ENCODE results near the gene NDEL1.

The NDEL1 gene

GRCh38 chr17:8466456-8466855 lies 30.8 kb downstream of the NDEL1 start:
- TF ChIP-seq JUND (IDR thresholded peaks at IDR 0.05; ENCODE audit: low read depth) = no peak
- in situ Hi-C loops (cut with HindIII; ENCODE audit: low pct_unique_long_range_greater_than_20kb, low sequenced_read_pairs) = no loop called here
- no peak for DNase-seq (ENCODE audit: low read depth in 1 of 2, low spot score in 1 of 2)

GRCh38 chr17:8466873-8467272 lies 31.2 kb downstream of the NDEL1 start:
- in situ Hi-C loops (cut with HindIII; ENCODE audit: low pct_unique_long_range_greater_than_20kb, low sequenced_read_pairs) = no loop called here
- no peak for TF ChIP-seq JUND (IDR thresholded peaks at IDR 0.05; ENCODE audit: low read depth)
- DNase-seq (ENCODE audit: low read depth in 1 of 2, low spot score in 1 of 2) = no peak

- no peak for TF ChIP-seq JUND (IDR thresholded peaks at IDR 0.05; ENCODE audit: low read depth)
- no peak for DNase-seq (ENCODE audit: low read depth in 1 of 2, low spot score in 1 of 2)
- in situ Hi-C loops (cut with HindIII; ENCODE audit: low pct_unique_long_range_greater_than_20kb, low sequenced_read_pairs) = no loop called here
Observed at GRCh38 chr17:8467527-8467926, 31.8 kb downstream of the NDEL1 start.

GRCh38 chr17:8468127-8468526 lies 32.4 kb downstream of the NDEL1 start:
- TF ChIP-seq JUND (IDR thresholded peaks at IDR 0.05; ENCODE audit: low read depth) = no peak
- in situ Hi-C loops (cut with HindIII; ENCODE audit: low pct_unique_long_range_greater_than_20kb, low sequenced_read_pairs) = no loop called here
- DNase-seq (ENCODE audit: low read depth in 1 of 2, low spot score in 1 of 2) = no peak

- in situ Hi-C loops (cut with HindIII; ENCODE audit: low pct_unique_long_range_greater_than_20kb, low sequenced_read_pairs) = no loop called here
- TF ChIP-seq JUND (IDR thresholded peaks at IDR 0.05; ENCODE audit: low read depth) = no peak
- DNase-seq (ENCODE audit: low read depth in 1 of 2, low spot score in 1 of 2) = no peak
Observed at GRCh38 chr17:8468980-8469379, 33.3 kb downstream of the NDEL1 start.

GRCh38 chr17:8469964-8470363 lies 34.3 kb downstream of the NDEL1 start:
- in situ Hi-C loops (cut with HindIII; ENCODE audit: low pct_unique_long_range_greater_than_20kb, low sequenced_read_pairs) = no loop called here
- TF ChIP-seq JUND (IDR thresholded peaks at IDR 0.05; ENCODE audit: low read depth) = no peak
- no peak for DNase-seq (ENCODE audit: low read depth in 1 of 2, low spot score in 1 of 2)

DNA sequence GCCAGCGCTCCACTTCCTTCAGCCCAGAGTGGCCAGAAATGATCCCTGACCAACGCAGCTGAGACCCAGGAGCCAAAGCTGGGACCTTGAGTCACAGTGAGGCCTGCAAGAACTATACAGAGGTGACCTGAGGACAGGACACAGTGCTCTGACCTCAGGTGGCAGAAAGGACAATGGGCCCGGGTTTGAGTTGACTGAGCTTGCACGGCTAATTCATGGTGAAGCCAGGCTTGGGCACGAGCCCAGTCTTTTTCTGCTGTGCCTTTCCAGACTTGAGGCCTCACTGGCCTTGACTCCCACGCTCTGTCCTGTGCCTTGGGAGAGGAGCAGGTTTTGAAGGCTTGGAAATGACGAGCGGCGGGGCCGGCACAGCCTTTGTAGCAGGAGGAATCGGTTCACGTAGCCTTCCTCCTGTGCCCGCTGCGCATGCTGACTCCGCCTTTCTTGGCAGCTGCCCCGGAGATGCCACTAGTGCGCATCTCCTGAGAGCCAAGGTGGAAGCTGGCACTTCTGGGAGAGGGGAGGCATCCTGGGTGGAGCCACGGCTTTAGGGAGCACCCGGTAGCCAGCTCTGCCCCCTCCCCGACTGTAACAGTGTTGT lies 34.9 kb downstream of the NDEL1 start:
- in situ Hi-C loops (cut with HindIII; ENCODE audit: low pct_unique_long_range_greater_than_20kb, low sequenced_read_pairs) = no loop called here
- TF ChIP-seq JUND (IDR thresholded peaks at IDR 0.05; ENCODE audit: low read depth) = no peak
- DNase-seq (ENCODE audit: low read depth in 1 of 2, low spot score in 1 of 2) = no peak

- no peak for DNase-seq (ENCODE audit: low read depth in 1 of 2, low spot score in 1 of 2)
- no peak for TF ChIP-seq JUND (IDR thresholded peaks at IDR 0.05; ENCODE audit: low read depth)
- in situ Hi-C loops (cut with HindIII; ENCODE audit: low pct_unique_long_range_greater_than_20kb, low sequenced_read_pairs) = no loop called here
Observed at GRCh38 chr17:8472663-8473062, 37.0 kb downstream of the NDEL1 start.

- DNase-seq (ENCODE audit: low read depth in 1 of 2, low spot score in 1 of 2) = no peak
- in situ Hi-C loops (cut with HindIII; ENCODE audit: low pct_unique_long_range_greater_than_20kb, low sequenced_read_pairs) = no loop called here
Observed at GRCh38 chr17:8473451-8474192, 37.9 kb downstream of the NDEL1 start.

GRCh38 chr17:8474826-8475225 lies 39.1 kb downstream of the NDEL1 start:
- in situ Hi-C loops (cut with HindIII; ENCODE audit: low pct_unique_long_range_greater_than_20kb, low sequenced_read_pairs) = no loop called here
- DNase-seq (ENCODE audit: low read depth in 1 of 2, low spot score in 1 of 2) = no peak
- no peak for TF ChIP-seq JUND (IDR thresholded peaks at IDR 0.05; ENCODE audit: low read depth)

More at GRCh38 chr17:8473451-8474192, 37.9 kb downstream of the NDEL1 start:
- no peak for TF ChIP-seq JUND (IDR thresholded peaks at IDR 0.05; ENCODE audit: low read depth)

DNA sequence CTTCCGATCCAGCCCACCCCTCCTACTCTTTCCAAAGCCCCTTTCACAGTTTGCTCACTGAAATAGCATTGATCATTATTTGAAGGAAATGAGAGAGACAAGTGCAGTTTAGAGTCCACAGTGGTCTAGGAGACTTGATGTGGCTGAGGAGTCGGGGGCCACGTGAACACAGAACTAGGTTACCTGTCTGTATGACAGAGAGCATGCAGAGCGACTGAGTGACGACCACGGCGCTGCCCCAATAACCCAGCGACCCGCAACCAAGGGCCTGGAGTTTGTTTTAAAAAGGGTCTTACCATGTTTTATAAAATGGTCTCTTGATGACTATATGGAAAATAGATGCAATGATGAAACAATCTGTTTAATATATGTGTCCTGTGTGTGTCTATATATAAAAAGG lies 39.5 kb downstream of the NDEL1 start:
- in situ Hi-C loops (cut with HindIII; ENCODE audit: low pct_unique_long_range_greater_than_20kb, low sequenced_read_pairs) = no loop called here
- no peak for DNase-seq (ENCODE audit: low read depth in 1 of 2, low spot score in 1 of 2)
- TF ChIP-seq JUND (IDR thresholded peaks at IDR 0.05; ENCODE audit: low read depth) = no peak

DNA sequence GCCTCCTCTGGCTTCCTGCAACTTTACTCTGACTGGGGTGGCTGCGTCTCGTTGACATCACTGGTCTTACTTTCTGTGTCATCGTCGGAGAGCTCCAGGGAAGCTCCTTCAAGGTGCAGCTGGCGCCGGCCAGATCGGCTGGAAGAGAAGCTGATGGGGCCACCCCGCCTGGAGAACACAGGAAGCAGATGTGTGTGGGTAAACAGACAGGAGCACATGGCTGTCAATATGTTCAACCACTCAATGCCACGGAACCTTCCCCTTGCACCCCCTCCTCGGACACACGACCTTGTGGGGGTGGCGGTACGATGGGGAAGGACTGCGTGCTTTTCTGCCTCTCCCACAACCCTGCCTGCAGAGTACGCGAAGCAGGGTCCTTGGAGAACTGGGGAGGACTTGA lies 40.1 kb downstream of the NDEL1 start:
- no peak for TF ChIP-seq JUND (IDR thresholded peaks at IDR 0.05; ENCODE audit: low read depth)
- no peak for DNase-seq (ENCODE audit: low read depth in 1 of 2, low spot score in 1 of 2)

DNA sequence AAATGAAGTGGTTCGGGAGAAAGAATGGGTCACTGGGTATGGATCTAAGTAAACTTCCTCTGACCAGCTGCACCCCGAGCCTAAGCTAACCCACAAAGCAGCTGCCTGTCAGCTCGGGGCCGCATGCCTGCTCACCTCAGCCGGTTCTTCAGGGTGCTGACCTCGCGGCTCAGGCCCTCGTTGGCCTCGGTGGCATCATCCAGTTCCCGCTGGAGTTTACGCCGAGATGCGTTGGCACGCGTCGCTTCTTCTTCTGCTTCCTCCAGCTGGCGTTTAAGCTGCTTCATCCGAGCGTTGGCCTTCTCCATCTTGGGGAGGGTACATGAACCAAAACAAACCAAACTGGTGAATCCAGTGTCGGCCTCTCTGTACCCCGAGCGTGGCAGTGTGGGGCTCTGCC lies 41.1 kb downstream of the NDEL1 start:
- in situ Hi-C loops (cut with HindIII; ENCODE audit: low pct_unique_long_range_greater_than_20kb, low sequenced_read_pairs) = no loop called here
- no peak for TF ChIP-seq JUND (IDR thresholded peaks at IDR 0.05; ENCODE audit: low read depth)
- no peak for DNase-seq (ENCODE audit: low read depth in 1 of 2, low spot score in 1 of 2)

More for the DNA sequence above, 40.1 kb downstream of the NDEL1 start:
- in situ Hi-C loops (cut with HindIII; ENCODE audit: low pct_unique_long_range_greater_than_20kb, low sequenced_read_pairs) = no loop called here
